SHP77 treated with DMSO at 0.1 percent for 48 hours (cell line): Measurements from ENCODE around the gene SART3.
A peak's percentile ranks its signal among the peaks of the same experiment; 100 is the strongest.
"Not testable (repeated sequence)": the region's sequence is repeated elsewhere in the genome, so short reads cannot be mapped to it uniquely, and the experiment has no call there.

Experiments
- DNase-seq: peaks from one replicate; lab custom pipeline; 2025; lab: John Stamatoyannopoulos, UW

Gene SART3

DNA sequence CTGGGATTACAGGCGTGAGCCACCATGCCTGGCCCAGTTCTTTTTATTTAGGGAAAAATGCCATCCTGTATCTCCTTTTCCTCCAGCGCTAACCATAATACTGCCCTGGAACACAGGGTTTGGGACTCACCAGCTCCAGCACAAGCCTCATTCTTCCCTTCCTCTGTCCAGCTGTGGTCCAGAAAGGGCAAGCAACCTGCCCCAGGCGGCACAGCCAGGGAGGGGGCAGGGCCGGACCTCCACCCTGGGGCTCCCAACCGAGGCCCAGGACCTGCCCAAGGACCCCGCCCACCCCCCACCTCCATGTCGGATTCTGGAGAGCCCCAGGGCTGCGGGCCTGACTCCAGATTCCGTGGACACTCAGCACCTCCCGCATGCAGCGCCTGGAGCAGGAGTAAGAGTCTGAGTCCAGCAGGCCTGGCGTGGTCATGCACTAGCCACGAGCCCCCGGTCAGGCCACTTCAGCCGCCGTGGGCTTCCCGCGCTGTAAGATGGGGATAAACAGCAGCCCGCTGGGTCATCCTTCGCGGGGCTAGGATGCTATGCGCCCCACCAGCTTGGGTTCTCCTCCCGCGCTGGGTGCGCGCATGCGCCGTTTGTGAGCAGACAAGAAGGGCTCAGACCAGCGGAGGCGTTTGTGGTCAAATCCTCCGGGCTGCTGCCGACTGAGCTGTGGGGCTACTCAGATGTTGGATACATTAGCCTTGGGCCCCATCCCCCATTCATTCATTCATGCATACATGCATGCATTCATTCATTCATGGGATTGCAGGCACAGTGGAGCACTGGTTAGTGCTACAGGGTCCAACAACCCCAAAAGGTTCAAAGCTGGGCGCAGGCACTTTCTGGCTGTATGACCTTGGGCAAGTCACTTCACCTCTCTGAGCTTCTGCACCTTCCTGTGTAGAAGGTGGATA lies 20.6 kb upstream of the SART3 start:
- DNase-seq = no peak

- no peak for DNase-seq
Measured at GRCh38 chr12:108580531-108580930, 19.6 kb upstream of the SART3 start.

DNA sequence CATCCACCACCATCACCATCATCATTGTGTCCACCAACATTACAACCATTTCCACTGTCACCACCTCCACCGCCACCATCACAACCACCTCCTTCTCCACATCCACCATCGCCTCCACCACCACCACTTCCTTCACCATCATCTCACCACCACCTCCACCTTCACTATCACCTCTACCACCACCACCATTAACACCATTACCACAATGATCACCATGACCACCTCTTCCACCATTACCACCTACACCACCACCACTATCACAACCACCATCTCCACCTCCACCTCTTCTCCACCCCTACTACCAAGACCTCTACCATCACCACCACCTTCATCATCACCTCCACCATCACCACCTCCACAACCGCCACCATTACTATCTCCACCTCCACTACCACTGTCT lies 17.8 kb upstream of the SART3 start:
- DNase-seq = no peak

DNA sequence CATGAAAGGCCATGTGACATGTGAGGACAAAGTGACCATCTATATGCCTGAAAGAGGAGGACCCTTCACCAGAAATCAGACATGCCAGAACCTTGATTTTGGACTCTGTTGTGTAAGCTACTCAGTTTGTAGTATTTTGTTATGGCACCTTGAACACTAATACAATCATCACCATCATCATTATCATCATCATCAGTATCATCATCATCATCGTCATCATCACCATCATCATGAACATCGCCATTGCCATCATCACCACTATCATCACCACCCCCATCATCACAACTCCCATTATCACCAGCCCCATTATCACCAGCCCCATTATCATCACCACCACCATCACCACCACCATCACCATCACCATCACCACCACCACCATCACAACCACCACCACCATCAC lies 17.3 kb upstream of the SART3 start:
- DNase-seq = no peak

- no peak for DNase-seq
Measured at GRCh38 chr12:108577458-108577857, 16.5 kb upstream of the SART3 start.

DNA sequence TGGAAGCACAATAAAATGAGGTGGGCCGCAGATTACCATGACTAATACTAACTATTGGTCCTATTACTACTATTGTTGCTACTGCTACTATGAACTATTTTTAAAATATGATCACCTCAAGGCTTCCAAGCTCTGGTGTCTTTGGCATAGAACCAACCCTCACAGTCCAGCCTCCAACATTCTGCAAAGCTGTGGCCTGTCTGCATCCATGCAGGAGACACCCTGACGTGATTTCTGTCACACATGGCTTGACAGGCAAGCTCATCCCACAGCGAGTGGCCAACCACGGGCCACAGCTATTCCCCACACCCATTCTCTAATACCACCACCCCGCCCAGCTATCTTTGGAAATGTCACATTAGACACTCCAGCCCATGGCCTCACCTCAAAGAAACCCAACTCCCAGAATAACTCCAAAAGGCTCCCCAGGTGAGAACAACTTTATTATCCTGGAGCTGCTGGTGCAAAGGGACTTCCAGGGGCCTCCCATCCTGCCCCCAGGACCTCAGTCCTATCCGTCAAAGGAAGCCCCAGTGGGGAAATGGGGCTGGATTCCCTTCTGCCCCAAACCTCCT lies 15.8 kb upstream of the SART3 start:
- DNase-seq = no peak

GRCh38 chr12:108575199-108575912 lies 14.4 kb upstream of the SART3 start:
- no peak for DNase-seq

DNA sequence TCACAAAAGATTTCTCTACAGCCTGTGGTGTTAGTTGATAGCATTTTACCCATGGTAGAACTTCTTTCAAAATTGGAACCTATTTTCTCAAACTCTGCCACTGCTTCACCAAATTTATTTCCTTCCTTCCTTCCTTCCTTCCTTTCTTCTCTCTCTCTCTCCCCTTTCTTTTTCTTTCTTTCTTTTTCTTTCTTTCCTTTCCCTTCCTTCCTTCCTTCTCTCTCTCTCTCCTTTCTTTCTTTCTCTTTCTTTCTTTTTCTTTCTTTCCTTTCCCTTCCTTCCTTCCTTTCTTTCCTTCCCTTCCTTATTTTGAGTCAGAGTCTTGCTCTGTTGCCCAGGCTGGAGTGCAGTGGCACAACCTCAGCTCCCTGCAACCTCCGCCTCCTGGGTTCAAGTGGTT lies 13.3 kb upstream of the SART3 start:
- not testable (repeated sequence) for DNase-seq

DNA sequence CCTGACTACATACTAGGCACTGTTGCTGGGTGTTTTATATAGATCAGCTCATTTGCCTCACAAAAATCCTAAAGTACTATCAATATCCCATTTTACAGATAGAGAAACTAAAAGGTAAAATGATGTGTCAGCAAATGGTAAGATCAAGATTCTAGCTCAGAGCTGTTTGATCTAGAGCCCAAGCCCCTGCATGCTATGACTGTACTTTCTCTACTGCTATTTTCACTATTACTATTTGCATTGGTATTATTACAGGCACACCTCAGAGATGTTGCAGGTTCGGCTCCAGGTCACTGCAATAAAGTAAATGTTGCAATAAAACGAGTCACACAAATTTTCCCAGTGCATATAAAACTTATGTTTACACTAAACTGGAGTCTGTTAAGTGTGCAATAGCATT lies 12.3 kb upstream of the SART3 start:
- no peak for DNase-seq

DNA sequence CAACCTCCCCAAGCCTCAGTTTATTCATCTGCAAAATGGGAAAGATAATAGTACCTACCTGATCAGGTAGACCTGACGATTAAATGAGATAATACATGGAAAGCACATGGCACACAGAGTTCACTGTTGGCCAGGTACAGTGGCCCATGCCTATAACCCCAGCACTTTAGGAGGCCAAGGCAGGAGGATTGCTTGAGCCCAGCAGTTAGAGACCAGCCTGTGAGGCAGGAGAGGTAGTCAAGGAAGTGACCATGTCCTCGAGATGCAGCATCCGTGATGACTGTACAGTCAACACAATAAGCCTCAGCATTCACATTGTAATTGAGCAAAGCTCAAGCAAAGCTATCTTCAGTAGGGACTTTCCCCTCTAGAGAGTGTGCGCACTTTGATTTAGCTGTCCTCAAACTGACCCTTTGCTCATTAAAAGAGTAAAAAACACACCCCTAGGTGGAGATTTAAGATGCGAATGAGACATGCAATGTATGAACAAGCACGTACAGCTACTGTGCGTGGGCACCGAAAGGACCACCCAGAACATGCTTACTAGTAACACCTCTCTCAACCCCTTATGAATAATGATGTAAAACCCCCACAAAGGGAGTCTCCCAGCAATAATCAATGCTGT lies 11.3 kb upstream of the SART3 start:
- no peak for DNase-seq

DNA sequence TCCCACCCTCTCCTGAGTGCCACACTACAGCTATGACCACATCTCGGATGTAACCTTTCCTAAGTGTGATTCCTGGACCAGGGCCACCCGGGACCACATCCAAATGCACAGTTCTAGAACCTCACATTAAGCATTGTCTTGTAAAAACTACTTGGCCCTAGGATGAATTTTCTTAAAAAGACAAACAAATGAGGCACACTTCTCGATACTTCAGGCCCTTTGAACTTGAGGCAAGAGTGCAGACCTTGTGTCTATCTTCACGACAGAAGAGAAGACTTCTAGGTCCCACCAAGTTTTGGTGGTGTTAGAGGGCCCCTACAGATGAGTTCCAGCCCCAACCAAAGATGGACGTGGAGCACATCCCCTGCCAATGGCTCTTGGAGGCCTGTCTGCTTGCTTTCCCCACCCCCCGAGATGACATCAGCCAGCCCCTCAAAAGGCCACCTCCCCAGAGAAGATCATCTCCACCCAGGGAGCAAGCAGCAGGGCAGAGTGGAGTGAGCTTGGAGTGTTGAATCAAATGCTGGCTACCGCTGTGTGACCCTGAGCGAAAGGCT lies 10.7 kb upstream of the SART3 start:
- no peak for DNase-seq

DNA sequence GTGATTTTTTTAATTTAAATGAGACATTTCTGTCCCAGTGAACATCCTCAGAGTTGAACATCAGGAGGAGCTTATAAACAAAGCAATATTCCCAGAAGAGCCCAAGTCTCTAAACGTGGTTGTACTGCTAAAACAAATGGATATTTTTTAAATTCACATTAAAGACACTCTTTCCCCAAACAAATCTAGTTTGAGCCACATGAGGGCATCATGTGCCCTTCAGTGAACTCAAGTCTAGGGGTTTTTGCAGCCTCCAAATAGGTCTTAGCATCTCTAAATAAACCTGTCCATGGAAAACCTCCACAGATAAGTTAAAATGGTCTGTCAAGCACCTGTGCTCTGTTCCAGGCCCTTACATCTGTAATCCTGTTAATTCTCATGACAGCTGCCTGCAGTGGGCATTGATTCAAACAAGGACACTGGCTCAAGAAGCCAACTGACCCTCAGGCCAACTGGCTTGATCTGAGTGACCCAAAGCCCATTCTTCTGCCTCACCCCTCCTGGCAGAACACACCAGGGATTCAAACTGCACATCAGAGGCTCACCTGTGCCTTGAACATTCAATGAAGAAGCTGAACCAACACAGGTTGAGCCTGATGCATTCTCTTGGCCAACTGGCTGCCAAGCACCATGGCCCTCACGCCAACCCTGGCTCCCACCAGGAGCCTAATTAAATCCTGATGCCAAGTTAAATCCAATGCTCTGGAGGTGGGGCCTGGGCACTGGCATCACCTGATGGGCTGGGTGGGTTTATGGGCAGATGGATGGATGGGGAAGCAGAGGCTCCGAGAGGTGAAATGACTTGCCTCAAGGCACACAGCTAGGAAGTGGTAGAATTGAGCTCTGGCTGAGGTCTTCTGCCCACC lies 10.0 kb upstream of the SART3 start:
- DNase-seq = peak; percentile 14

DNA sequence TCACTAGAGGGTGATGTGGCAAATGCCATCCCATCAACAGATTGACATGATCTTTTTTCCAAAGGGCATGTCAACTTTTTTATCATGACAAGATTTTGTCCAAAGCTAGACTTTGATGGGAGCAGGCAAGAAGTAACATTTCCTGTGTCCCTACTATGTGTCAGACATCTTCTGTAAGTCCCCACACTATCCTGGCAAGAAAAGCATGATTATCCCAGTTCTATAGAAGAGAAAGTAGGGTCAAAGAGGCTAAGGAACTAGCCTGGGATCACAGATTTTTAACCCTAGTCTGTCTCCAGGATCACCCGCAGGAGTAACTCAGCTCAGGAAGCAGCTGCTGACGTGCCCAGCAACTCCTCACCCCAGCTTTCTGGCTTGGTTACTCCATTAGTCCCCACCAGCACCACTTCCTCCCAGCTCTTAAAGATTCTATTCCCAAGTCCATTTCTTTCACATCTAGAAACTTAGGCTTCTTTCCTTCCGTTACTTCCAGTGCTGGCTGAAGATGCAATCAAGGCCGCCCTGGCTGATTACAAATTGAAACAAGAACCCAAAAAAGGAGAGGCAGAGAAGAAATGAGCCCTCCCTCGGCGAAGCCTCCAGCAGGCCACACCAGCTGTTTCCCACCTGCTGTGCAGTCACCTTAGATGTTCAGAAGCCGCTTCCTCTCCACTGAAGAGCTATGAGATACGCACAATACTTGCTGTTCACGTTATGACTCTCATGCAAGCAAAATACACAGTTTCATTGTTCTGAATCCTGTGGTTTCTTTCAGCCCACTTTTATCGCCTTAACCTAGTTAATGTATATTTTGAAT lies 7.6 kb upstream of the SART3 start:
- DNase-seq = no peak

DNA sequence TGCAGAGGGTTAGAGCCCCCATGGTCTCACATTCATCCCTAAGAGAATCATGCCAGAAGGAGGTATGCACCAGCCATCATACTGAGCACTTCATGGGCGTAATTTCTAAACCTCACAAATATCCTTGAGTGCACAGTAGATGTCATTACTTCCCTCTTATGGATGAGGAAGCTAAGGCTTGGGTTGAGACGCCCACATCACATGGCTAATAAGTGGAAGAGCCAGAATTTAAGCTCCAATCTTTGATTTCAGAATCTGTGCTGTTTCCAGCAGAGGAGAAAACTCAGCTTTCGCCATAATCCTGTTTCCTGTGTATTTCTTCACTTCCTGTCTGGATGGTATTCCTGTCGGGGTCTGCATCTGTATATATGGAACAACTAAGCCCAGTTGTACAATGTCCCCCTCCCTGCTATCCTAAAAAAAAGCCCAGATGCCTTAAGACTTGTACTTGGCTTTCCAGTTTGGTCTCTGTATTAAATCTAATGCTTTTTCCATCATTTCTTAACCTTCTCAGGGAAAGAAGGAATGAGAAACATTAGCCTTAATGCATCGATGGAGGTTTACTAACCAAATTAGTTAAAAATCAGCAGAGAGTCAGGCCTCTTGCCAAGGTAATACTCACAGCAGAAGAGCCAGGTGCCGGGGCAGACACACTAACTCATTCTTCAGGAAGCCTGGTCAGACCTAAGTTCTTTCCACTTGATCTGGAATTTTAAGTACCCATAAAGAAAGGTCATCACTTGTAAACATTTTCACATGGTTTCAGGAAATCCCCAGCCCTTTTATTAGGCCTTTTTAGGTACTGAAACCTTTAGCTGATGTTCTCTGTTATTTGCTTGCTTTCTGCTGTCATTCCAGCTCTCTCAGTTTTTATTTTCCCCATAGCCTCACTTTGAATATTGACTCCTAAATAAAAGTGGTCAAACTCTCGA lies 6.7 kb upstream of the SART3 start:
- DNase-seq = no peak

DNA sequence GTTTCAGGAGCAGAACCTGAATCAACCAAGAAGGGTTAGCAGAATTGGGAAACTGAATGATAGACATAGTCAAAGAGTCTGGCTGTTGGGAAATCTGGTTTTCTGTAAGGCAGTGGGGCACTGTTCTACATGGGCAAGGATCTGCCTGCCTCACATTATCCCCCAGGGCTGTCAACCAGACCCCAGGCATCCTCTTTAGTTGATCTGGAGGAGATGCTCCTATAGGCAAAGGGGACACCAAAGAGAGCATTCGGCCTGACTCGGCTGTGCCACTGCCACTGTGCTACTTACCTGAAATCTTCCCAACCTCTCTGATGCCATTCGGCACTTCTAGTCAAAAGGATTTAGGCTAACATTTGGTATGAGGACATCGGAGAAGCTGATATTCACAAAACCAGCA lies 5.5 kb upstream of the SART3 start:
- DNase-seq = no peak

DNA sequence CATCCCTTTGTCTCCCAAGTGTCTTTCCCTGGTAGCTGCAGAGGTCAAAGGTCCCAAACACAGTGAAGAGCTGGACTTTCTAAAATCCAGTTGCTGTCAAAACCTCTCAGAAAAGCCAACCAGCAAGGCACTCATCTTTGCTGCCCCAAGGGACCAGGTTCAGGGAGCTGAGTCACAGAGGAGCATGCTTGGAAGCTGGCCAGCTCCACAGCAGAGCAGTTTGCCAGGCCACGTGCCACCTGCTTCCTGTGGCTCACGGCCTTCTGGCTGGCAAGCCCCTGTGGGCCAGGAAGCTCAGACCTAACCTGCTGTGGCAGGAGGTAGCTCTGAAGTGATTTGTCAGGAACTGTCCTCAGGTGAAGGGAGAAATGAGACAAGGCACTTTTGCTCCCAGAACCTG lies 5.0 kb upstream of the SART3 start:
- peak; percentile 58 for DNase-seq

DNA sequence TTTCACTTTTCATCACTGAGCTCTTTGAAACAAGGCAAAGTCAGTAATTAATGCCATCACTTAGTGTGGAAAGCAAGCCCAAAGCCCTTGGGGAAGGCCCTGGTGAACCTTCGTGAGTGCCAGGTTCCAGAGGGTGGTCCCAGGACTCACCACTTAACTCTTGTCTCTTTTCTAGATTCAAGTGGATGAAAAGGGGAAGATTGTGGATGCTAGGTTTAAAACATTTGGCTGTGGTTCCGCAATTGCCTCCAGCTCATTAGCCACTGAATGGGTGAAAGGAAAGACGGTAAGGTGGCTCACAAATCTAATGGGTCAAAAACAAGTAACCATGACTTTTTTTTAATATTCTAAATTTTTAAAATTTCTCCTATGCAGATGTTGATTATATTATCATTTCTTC lies 4.2 kb upstream of the SART3 start:
- no peak for DNase-seq

GRCh38 chr12:108564724-108565123 lies 3.8 kb upstream of the SART3 start:
- no peak for DNase-seq

- no peak for DNase-seq
Measured at GRCh38 chr12:108563804-108564151, 2.8 kb upstream of the SART3 start.
